HG02798 (cell line): Measurements from ENCODE around the gene TMPRSS11E.
"Not testable (repeated sequence)": the region's sequence is repeated elsewhere in the genome, so short reads cannot be mapped to it uniquely, and the experiment has no call there.

Source experiments
- ATAC-seq: cut with Tn5 transposase; IDR thresholded peaks from one replicate; pipeline ENCODE4 v1.9.1; 2021; ENCODE audit warnings: mild to moderate bottlenecking; ENCODE audit not compliant: unreplicated experiment, poor library complexity

The TMPRSS11E gene

GRCh38 chr4:68447201-68447600 lies at the start of gene TMPRSS11E:
TSS of gene TMPRSS11E (plus strand) at chr4:68447463. CDS start at chr4:68447513, 50 bp downstream.
- ATAC-seq, result no peak

GRCh38 chr4:68399306-68399705 lies 48.0 kb upstream of the TMPRSS11E start:
- ATAC-seq, result no peak

GRCh38 chr4:68401231-68401630 lies 46.0 kb upstream of the TMPRSS11E start:
- ATAC-seq, result no peak

- ATAC-seq, result no peak
These were observed 43.1 kb upstream of the TMPRSS11E start for GRCh38 chr4:68404153-68404552.

- ATAC-seq, result not testable (repeated sequence)
These were observed 41.4 kb upstream of the TMPRSS11E start for GRCh38 chr4:68405718-68406478.

- no peak for ATAC-seq
These were observed 40.8 kb upstream of the TMPRSS11E start for GRCh38 chr4:68406479-68406859.

GRCh38 chr4:68407015-68407867 lies 40.0 kb upstream of the TMPRSS11E start:
- not testable (repeated sequence) for ATAC-seq

GRCh38 chr4:68407868-68408190 lies 39.4 kb upstream of the TMPRSS11E start:
- no peak for ATAC-seq

GRCh38 chr4:68410149-68410548 lies 37.1 kb upstream of the TMPRSS11E start:
- ATAC-seq, result no peak

GRCh38 chr4:68410643-68411042 lies 36.6 kb upstream of the TMPRSS11E start:
- ATAC-seq, result no peak

GRCh38 chr4:68412031-68412430 lies 35.2 kb upstream of the TMPRSS11E start:
- not testable (repeated sequence) for ATAC-seq

GRCh38 chr4:68416591-68416990 lies 30.7 kb upstream of the TMPRSS11E start:
- ATAC-seq, result no peak

GRCh38 chr4:68426516-68426915 lies 20.7 kb upstream of the TMPRSS11E start:
- no peak for ATAC-seq

- no peak for ATAC-seq
These were observed 16.9 kb upstream of the TMPRSS11E start for GRCh38 chr4:68430337-68430736.

- no peak for ATAC-seq
These were observed 14.9 kb upstream of the TMPRSS11E start for GRCh38 chr4:68432320-68432719.

GRCh38 chr4:68433582-68433981 lies 13.7 kb upstream of the TMPRSS11E start:
- ATAC-seq, result no peak

GRCh38 chr4:68434277-68434676 lies 13.0 kb upstream of the TMPRSS11E start:
- no peak for ATAC-seq

GRCh38 chr4:68434836-68435235 lies 12.4 kb upstream of the TMPRSS11E start:
- ATAC-seq, result no peak

GRCh38 chr4:68445111-68445510 lies 2.2 kb upstream of the TMPRSS11E start:
- no peak for ATAC-seq

- peak; percentile 69 for ATAC-seq
These were observed 4.3 kb downstream of the TMPRSS11E start for GRCh38 chr4:68451246-68452211.
